ENCODE results near the gene MAZ. TPM values are rescaled to one million over a fixed set of nuclear protein-coding genes. Genes with fewer than 3 reads are reported as not detected.
A peak's percentile ranks its signal among the peaks of the same experiment; 100 is the strongest.

MAZ gene
- polyA plus RNA-seq, 1 of the 3 experiments (the other 2 are of a cell fraction): 163 TPM

- Histone ChIP-seq H3K9me2 (no peaks in the 10 kb centered on the region), H3K4me2 (peak overlapping the region; percentile 97), H3K27ac (ENCODE audit: low read depth in 2 of 2, low read length in 1 of 2) (peak overlapping the region; percentile 87 to 97), H2AFZ (ENCODE audit: low read depth) (no peak overlapping the region), H3K4me3 (ENCODE audit: low read depth in 2 of 2, low read length in 1 of 2) (peak overlapping the region in 1 of 2 experiments; percentile 16; a peak in 2 of 4 replicates), H3K36me3 (replicated peaks in 1 of 2; ENCODE audit: control insufficient read depth in 1 of 2, insufficient read depth in 2 of 2, low read length in 1 of 2) (peaks cover 13 to 18% of the 10 kb centered on the region in 2 experiments), H3K27me3 (ENCODE audit: insufficient read depth) (no peaks in the 10 kb centered on the region), H4K20me1 (ENCODE audit: insufficient read depth) (peaks cover 15% of the 10 kb centered on the region), H3K9me3 (no peaks in the 10 kb centered on the region), H3F3A (replicated peaks; ENCODE audit: insufficient read depth) (peaks cover 42% of the 10 kb centered on the region), H3K79me2 (ENCODE audit: insufficient read depth) (peaks cover 65% of the 10 kb centered on the region), H3K4me1 (ENCODE audit: control insufficient read depth in 1 of 2, insufficient read depth in 2 of 2, low read depth in 1 of 2, low read length in 1 of 2) (peaks cover 44 to 67% of the 10 kb centered on the region in 2 experiments), H3K9ac (peak overlapping the region; percentile 18; the same call in 1 of the 2 replicates)
- DNase-seq: no peak
- ChIA-PET CTCF (interaction anchor here (1.1 to 1.4 kb wide), 2 partner anchors 41 to 222 kb away, joined by 4 to 5 read pairs; no protein-coding TSS in a partner anchor), POLR2A (interaction anchor here (0.7 kb wide), 1 partner anchor 218 kb away, joined by 3 read pairs; no protein-coding TSS in a partner anchor)
- TF ChIP-seq GATA2 (CRISPR knock-in tag; IDR thresholded peaks at IDR 0.05) (no peak), FOXM1 (IDR thresholded peaks at IDR 0.05; ENCODE audit: low read depth) (no peak), EZH2phosphoT487 (IDR thresholded peaks at IDR 0.05; ENCODE audit: borderline replicate concordance, low read depth) (no peak), MXI1 (IDR thresholded peaks at IDR 0.05; ENCODE audit: low read depth, low read length) (no peak), SMC3 (IDR thresholded peaks at IDR 0.05; ENCODE audit: low read depth, low read length) (no peak), CHD2 (IDR thresholded peaks at IDR 0.05; ENCODE audit: low read length, partially characterized antibody) (no peak), TEAD4 (IDR thresholded peaks at IDR 0.05; ENCODE audit: borderline replicate concordance, insufficient read depth) (no peak), CTCF (IDR thresholded peaks at IDR 0.05) (no peak), RCOR1 (IDR thresholded peaks at IDR 0.05; ENCODE audit: low read length) (no peak), RXRA (IDR thresholded peaks at IDR 0.05; ENCODE audit: borderline replicate concordance, low read depth) (no peak), NFIC (IDR thresholded peaks at IDR 0.05; ENCODE audit: borderline replicate concordance) (no peak), EP300 (IDR thresholded peaks at IDR 0.05; ENCODE audit: borderline replicate concordance in 1 of 2, low read depth in 1 of 2, low read length in 1 of 2) (no peak), YY1 (IDR thresholded peaks at IDR 0.05; ENCODE audit: low read depth) (no peak), USF1 (IDR thresholded peaks at IDR 0.05; ENCODE audit: borderline replicate concordance, low read depth) (no peak)
- TF ChIP-seq, protein P1, sequence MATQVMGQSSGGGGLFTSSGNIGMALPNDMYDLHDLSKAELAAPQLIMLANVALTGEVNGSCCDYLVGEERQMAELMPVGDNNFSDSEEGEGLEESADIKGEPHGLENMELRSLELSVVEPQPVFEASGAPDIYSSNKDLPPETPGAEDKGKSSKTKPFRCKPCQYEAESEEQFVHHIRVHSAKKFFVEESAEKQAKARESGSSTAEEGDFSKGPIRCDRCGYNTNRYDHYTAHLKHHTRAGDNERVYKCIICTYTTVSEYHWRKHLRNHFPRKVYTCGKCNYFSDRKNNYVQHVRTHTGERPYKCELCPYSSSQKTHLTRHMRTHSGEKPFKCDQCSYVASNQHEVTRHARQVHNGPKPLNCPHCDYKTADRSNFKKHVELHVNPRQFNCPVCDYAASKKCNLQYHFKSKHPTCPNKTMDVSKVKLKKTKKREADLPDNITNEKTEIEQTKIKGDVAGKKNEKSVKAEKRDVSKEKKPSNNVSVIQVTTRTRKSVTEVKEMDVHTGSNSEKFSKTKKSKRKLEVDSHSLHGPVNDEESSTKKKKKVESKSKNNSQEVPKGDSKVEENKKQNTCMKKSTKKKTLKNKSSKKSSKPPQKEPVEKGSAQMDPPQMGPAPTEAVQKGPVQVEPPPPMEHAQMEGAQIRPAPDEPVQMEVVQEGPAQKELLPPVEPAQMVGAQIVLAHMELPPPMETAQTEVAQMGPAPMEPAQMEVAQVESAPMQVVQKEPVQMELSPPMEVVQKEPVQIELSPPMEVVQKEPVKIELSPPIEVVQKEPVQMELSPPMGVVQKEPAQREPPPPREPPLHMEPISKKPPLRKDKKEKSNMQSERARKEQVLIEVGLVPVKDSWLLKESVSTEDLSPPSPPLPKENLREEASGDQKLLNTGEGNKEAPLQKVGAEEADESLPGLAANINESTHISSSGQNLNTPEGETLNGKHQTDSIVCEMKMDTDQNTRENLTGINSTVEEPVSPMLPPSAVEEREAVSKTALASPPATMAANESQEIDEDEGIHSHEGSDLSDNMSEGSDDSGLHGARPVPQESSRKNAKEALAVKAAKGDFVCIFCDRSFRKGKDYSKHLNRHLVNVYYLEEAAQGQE (IDR thresholded peaks at IDR 0.05; ENCODE audit: low read depth, low read length): no peak
- TF ChIP-seq, protein P2, sequence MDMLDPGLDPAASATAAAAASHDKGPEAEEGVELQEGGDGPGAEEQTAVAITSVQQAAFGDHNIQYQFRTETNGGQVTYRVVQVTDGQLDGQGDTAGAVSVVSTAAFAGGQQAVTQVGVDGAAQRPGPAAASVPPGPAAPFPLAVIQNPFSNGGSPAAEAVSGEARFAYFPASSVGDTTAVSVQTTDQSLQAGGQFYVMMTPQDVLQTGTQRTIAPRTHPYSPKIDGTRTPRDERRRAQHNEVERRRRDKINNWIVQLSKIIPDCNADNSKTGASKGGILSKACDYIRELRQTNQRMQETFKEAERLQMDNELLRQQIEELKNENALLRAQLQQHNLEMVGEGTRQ (IDR thresholded peaks at IDR 0.05; ENCODE audit: borderline replicate concordance, low read depth, low read length): no peak
- TF ChIP-seq, protein P3, sequence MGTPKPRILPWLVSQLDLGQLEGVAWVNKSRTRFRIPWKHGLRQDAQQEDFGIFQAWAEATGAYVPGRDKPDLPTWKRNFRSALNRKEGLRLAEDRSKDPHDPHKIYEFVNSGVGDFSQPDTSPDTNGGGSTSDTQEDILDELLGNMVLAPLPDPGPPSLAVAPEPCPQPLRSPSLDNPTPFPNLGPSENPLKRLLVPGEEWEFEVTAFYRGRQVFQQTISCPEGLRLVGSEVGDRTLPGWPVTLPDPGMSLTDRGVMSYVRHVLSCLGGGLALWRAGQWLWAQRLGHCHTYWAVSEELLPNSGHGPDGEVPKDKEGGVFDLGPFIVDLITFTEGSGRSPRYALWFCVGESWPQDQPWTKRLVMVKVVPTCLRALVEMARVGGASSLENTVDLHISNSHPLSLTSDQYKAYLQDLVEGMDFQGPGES (IDR thresholded peaks at IDR 0.05; ENCODE audit: low read depth, low read length): no peak
- WGBS (ENCODE audit: low lambda C conversion rate): 49% methylated on average over 13 of the region's 23 CpGs
These were observed 3.7 kb downstream of the MAZ start for GRCh38 chr16:29809850-29810698.
